Vagina (tissue), 2 donors: ENCODE data around the gene KLHL29. TPM values are rescaled to one million over a fixed set of nuclear protein-coding genes. Genes with fewer than 3 reads are reported as not detected.

Experiments
- DNase-seq, 2 donors: peaks; one replicate each; pipeline ENCODE4 v3.0.0-alpha.2; 2017; ENCODE audit errors: extremely low spot score in 2 of 2
- H3K27ac ChIP-seq: fragments of 200-600 bp; sonication (generic); one replicate; pipeline ENCODE4 v1.5.1; 2019
- H3K27me3 ChIP-seq: fragments of 200-600 bp; sonication (generic); one replicate; pipeline ENCODE4 v1.5.1; 2019
- H3K36me3 ChIP-seq, 2 donors: fragments of 200-600 bp; sonication (generic); one replicate each; pipeline ENCODE4 v1.5.1; 2017 to 2019
- H3K4me1 ChIP-seq: fragments of 200-600 bp; sonication (generic); one replicate; pipeline ENCODE4 v1.5.1; 2019
- H3K4me3 ChIP-seq, 2 donors: fragments of 200-600 bp; sonication (generic); 1 replicate in 1 of 2; 2 replicates in 1 of 2; pipeline ENCODE4 v1.5.1; 2016 to 2019
- H3K9me3 ChIP-seq: fragments of 200-600 bp; sonication (generic); one replicate; pipeline ENCODE4 v1.5.1; 2019
- POLR2A ChIP-seq, 2 donors: fragments of 450-650 bp; IDR thresholded peaks; one replicate each; pipeline ENCODE4 v1.6.1; 2017; ENCODE audit warnings: antibody characterized with exemption in 2 of 2, mild to moderate bottlenecking in 2 of 2, moderate library complexity in 2 of 2
- POLR2AphosphoS5 ChIP-seq, 2 donors: sonication (generic); formaldehyde crosslinking; IDR thresholded peaks; one replicate each; pipeline ENCODE4 v1.9.0; 2017; ENCODE audit warnings: antibody characterized with exemption in 2 of 2, mild to moderate bottlenecking in 2 of 2, low read depth in 1 of 2; ENCODE audit not compliant: insufficient read depth in 1 of 2
- intact Hi-C: fragments of 100-400 bp; cut with DNase I; formaldehyde crosslinking; loops from one replicate; pipeline ENCODE4 v1.15.1; 2023
- total RNA-seq: library from RNA; depleted of rRNA; stranded (reverse); fragments of >200 nt; gene quantifications from one replicate; pipeline ENCODE4 v1.2.3, GENCODE V29; 2016
- TF ChIP-seq, protein P1 (sequence below), 3 experiments: fragments of 450-650 bp in 2 of 3; fragments of 200-600 bp in 1 of 3; sonication (generic) in 1 of 3; IDR thresholded peaks; one replicate each; pipeline ENCODE4 v1.5.1; 2017 to 2019; ENCODE audit warnings: antibody characterized with exemption in 3 of 3, mild to moderate bottlenecking in 2 of 3, moderate library complexity in 2 of 3

The KLHL29 gene
- total RNA-seq, 1 donor from 2014 or later: 19.4 TPM

DNA sequence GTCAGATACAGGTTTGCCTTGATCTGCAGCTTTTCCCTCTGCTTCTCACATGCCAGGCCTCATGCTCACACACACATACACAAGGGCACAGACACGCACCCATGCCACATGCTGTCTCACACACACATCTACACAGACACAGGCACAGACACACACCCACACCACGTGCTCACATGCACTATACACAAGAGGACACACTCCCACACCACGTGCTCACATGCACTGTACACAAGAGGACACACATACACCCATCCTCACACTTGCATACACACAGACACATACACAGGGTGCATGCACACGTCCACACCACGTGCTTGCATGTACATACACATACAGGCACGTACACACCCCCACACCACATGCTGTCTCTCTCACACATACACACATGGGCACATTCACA is 288.1 kb downstream of the KLHL29 start:
- intact Hi-C loops: no loop called here
- TF ChIP-seq, protein P1, sequence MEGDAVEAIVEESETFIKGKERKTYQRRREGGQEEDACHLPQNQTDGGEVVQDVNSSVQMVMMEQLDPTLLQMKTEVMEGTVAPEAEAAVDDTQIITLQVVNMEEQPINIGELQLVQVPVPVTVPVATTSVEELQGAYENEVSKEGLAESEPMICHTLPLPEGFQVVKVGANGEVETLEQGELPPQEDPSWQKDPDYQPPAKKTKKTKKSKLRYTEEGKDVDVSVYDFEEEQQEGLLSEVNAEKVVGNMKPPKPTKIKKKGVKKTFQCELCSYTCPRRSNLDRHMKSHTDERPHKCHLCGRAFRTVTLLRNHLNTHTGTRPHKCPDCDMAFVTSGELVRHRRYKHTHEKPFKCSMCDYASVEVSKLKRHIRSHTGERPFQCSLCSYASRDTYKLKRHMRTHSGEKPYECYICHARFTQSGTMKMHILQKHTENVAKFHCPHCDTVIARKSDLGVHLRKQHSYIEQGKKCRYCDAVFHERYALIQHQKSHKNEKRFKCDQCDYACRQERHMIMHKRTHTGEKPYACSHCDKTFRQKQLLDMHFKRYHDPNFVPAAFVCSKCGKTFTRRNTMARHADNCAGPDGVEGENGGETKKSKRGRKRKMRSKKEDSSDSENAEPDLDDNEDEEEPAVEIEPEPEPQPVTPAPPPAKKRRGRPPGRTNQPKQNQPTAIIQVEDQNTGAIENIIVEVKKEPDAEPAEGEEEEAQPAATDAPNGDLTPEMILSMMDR (IDR thresholded peaks at IDR 0.05): no peak
- no peak for TF ChIP-seq POLR2A (IDR thresholded peaks at IDR 0.05)
- no peak for TF ChIP-seq POLR2AphosphoS5 (IDR thresholded peaks at IDR 0.05; ENCODE audit: insufficient read depth in 1 of 2, low read depth in 1 of 2)

DNA sequence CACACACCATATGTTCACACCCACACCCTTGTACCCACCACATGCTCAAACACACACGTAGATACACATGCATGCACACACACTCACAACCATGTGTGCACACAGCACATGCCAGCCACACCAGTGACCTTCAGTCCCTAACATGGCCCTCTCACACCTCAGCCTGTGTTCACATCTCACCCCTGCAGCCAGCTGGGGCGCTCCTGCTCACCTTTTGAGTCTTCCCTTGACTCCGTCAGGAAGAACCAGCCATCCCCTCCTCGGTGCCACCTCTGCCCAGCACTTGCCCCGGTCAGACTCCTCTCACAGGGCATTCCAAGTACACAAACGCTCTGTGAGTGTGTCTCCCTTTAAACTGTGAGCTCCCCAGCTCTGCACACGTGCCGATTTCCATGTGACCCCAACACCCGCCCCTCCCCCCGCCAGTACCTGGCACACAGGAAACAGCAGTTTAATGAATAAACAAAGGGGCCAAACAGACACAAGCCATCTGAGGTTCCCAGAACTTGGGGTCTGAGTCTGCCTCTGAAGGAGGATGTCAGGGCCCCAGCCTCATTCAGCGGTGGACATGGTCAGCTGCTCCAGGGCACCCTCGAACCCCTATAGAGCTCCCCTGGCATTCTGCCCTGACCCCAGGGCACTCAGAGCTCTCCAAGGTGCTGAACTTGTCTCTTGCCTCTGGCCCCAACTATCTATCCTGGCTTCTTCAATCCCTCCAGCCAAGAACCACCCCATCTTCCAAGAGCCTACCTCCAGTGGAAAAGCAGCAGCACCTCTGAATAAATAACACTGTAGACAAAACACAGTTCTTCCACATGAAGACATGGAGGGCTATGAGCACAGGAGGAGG is 289.1 kb downstream of the KLHL29 start:
- H3K36me3 ChIP-seq: no peaks in the 10 kb centered on the region
- TF ChIP-seq POLR2A (IDR thresholded peaks at IDR 0.05): no peak
- TF ChIP-seq, protein P1 (IDR thresholded peaks at IDR 0.05): no peak
- TF ChIP-seq POLR2AphosphoS5 (IDR thresholded peaks at IDR 0.05; ENCODE audit: insufficient read depth in 1 of 2, low read depth in 1 of 2): no peak
- intact Hi-C loops: no loop called here
- peaks cover 17% of the 10 kb centered on the region for H3K4me1 ChIP-seq
- no peak overlapping the region for H3K4me3 ChIP-seq
- no peak for DNase-seq
- H3K27me3 ChIP-seq: no peaks in the 10 kb centered on the region
- H3K27ac ChIP-seq: no peak overlapping the region
- H3K9me3 ChIP-seq: no peaks in the 10 kb centered on the region

More for the DNA sequence above, 288.1 kb downstream of the KLHL29 start:
- H3K9me3 ChIP-seq: no peaks in the 10 kb centered on the region
- H3K36me3 ChIP-seq: no peaks in the 10 kb centered on the region
- DNase-seq: no peak
- H3K4me3 ChIP-seq: no peak overlapping the region
- H3K27ac ChIP-seq: no peak overlapping the region
- no peaks in the 10 kb centered on the region for H3K27me3 ChIP-seq
- H3K4me1 ChIP-seq: peaks cover 23% of the 10 kb centered on the region

DNA sequence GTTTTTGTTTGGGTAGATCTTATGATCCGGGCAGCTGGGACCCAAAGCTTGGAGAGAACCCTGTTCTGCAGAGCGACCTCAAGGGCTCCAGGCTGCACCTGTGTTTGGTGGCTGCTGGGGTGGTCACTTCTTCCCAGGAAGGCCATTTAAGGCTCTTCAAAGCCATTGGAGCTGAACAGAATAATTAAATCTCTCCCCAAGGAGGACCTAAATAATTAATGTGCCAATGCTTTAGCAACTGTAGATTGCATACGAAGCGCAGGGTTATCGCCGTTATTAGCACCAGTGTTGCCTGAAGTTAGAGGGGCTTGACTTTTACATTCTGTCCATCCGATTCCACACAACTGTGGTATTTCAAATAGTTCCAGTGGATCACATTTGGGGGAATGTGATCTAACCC is 290.5 kb downstream of the KLHL29 start:
- intact Hi-C loops: no loop called here
- Histone ChIP-seq H3K27ac (no peak overlapping the region), H3K27me3 (no peaks in the 10 kb centered on the region), H3K36me3 (no peaks in the 10 kb centered on the region), H3K4me3 (no peak overlapping the region), H3K4me1 (peaks cover 2% of the 10 kb centered on the region), H3K9me3 (no peaks in the 10 kb centered on the region)
- no peak for DNase-seq
- TF ChIP-seq POLR2A (IDR thresholded peaks at IDR 0.05): no peak
- TF ChIP-seq POLR2AphosphoS5 (IDR thresholded peaks at IDR 0.05; ENCODE audit: insufficient read depth in 1 of 2, low read depth in 1 of 2): no peak
- TF ChIP-seq, protein P1 (IDR thresholded peaks at IDR 0.05): no peak

DNA sequence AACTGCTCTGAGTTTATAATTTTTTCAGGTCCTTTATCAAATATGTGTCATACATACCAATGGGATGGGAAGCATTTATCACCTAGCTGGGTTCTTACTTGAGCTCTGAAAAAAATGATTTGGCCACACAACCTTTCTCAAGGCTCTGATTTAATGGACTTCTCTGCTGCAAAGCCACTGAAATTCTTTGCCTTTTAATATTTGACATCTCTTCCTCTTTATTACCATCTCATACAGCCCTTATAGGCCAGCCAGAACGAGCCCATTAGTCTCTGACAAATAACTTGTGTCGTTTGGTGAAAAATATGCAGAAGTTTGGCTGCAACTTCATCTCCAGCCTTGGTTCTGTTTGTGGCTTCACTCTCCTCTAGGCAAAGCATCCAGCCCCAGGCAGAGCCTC is 292.9 kb downstream of the KLHL29 start:
- no peak for DNase-seq
- Histone ChIP-seq H3K27me3 (no peaks in the 10 kb centered on the region), H3K36me3 (no peaks in the 10 kb centered on the region), H3K27ac (no peak overlapping the region), H3K9me3 (no peaks in the 10 kb centered on the region), H3K4me3 (no peak overlapping the region), H3K4me1 (no peaks in the 10 kb centered on the region)
- TF ChIP-seq POLR2A (IDR thresholded peaks at IDR 0.05): no peak
- TF ChIP-seq POLR2AphosphoS5 (IDR thresholded peaks at IDR 0.05; ENCODE audit: insufficient read depth in 1 of 2, low read depth in 1 of 2): no peak
- TF ChIP-seq, protein P1 (IDR thresholded peaks at IDR 0.05): no peak
- intact Hi-C loops: no loop called here

DNA sequence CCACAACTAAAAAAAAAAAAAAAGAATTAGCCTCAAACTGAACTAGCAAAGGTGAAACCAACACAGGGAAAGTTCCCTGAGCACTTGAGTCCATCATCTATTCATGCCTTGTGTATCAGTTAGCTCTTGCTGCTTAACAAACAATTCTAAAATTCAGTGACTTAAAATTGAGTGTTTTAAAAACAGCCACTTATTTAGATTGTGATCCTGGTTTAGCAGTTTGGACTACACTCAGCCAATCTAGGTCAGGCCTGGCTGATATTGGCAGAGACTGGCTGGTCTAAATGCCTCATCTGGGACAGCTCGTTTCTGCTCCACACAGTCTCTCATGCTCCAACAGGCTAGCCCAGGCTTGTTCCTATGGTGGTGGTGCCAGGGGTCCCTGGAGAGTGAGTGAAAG is 294.1 kb downstream of the KLHL29 start:
- no peak for TF ChIP-seq POLR2A (IDR thresholded peaks at IDR 0.05)
- Histone ChIP-seq H3K4me1 (no peaks in the 10 kb centered on the region), H3K4me3 (no peak overlapping the region), H3K9me3 (no peaks in the 10 kb centered on the region), H3K27me3 (no peaks in the 10 kb centered on the region), H3K27ac (no peak overlapping the region), H3K36me3 (no peaks in the 10 kb centered on the region)
- DNase-seq: no peak
- intact Hi-C loops: no loop called here
